Astrocyte (in vitro differentiated cells and primary cell): ENCODE results near the gene UAP1L1. TPM values are rescaled to one million over a fixed set of nuclear protein-coding genes. Genes with fewer than 3 reads are reported as not detected.
A peak's percentile ranks its signal among the peaks of the same experiment; 100 is the strongest.

Experiments used
- DNase-seq: peaks from one replicate; pipeline ENCODE4 v3.0.0-alpha.2; 2010; ENCODE audit warnings: low read depth
- FAIRE-seq: peaks from 2 replicates; lab custom pipeline; 2011; peaks lifted over from hg19 to GRCh38; lab: Jason Lieb, UNC
- H2AFZ ChIP-seq: 2 replicates; pipeline ENCODE4 v1.6.0; 2012; ENCODE audit warnings: low read depth, low read length, inconsistent platforms
- H3K27ac ChIP-seq: 2 replicates; pipeline ENCODE4 v1.5.1; 2011; ENCODE audit warnings: low read depth, low read length, inconsistent platforms
- H3K27me3 ChIP-seq: 2 replicates; pipeline ENCODE4 v1.6.0; 2011; ENCODE audit warnings: low read length, inconsistent platforms; ENCODE audit not compliant: insufficient read depth
- H3K36me3 ChIP-seq: 2 replicates; pipeline ENCODE4 v1.5.1; 2011; ENCODE audit warnings: low read length, inconsistent platforms; ENCODE audit not compliant: insufficient read depth
- H3K4me1 ChIP-seq: 2 replicates; pipeline ENCODE4 v1.5.1; 2011; ENCODE audit warnings: low read length, inconsistent platforms; ENCODE audit not compliant: insufficient read depth
- H3K4me2 ChIP-seq: 2 replicates; pipeline ENCODE4 v1.6.0; 2012; ENCODE audit warnings: low read length, inconsistent platforms
- H3K4me3 ChIP-seq: 2 replicates; pipeline ENCODE4 v1.5.1; 2011; ENCODE audit warnings: low read depth, mild to moderate bottlenecking, low read length, inconsistent platforms; ENCODE audit not compliant: insufficient read depth
- H3K79me2 ChIP-seq: 2 replicates; pipeline ENCODE4 v1.6.0; 2012; ENCODE audit warnings: mild to moderate bottlenecking, low read length, inconsistent platforms; ENCODE audit not compliant: insufficient read depth
- H3K9ac ChIP-seq: 2 replicates; pipeline ENCODE4 v1.6.0; 2012; ENCODE audit warnings: mild to moderate bottlenecking, low read length, inconsistent platforms
- H3K9me3 ChIP-seq: 2 replicates; pipeline ENCODE4 v1.5.1; 2012; ENCODE audit warnings: low read depth, mild to moderate bottlenecking, low read length, inconsistent platforms; ENCODE audit not compliant: insufficient read depth
- H4K20me1 ChIP-seq: 2 replicates; pipeline ENCODE4 v1.6.0; 2012; ENCODE audit warnings: low read length, inconsistent platforms; ENCODE audit not compliant: insufficient read depth
- H3K27ac Mint-ChIP-seq: one replicate; pipeline ENCODE4 v1.8.0; 2021; ENCODE audit warnings: mild to moderate bottlenecking, mixed read lengths; ENCODE audit not compliant: unreplicated experiment
- H3K27me3 Mint-ChIP-seq: one replicate; pipeline ENCODE4 v1.8.0; 2021; ENCODE audit warnings: low read depth, mixed read lengths; ENCODE audit not compliant: unreplicated experiment
- H3K36me3 Mint-ChIP-seq: one replicate; pipeline ENCODE4 v1.8.0; 2021; ENCODE audit warnings: low read depth, mixed read lengths; ENCODE audit not compliant: unreplicated experiment
- H3K4me1 Mint-ChIP-seq: one replicate; pipeline ENCODE4 v1.8.0; 2021; ENCODE audit warnings: low read depth, mixed read lengths; ENCODE audit not compliant: unreplicated experiment
- H3K4me3 Mint-ChIP-seq: one replicate; pipeline ENCODE4 v1.8.0; 2021; ENCODE audit warnings: mild to moderate bottlenecking, moderate library complexity, mixed read lengths; ENCODE audit not compliant: unreplicated experiment
- H3K9me3 Mint-ChIP-seq: one replicate; pipeline ENCODE4 v1.8.0; 2021; ENCODE audit warnings: mild to moderate bottlenecking, mixed read lengths; ENCODE audit not compliant: unreplicated experiment
- CTCF ChIP-seq: IDR thresholded peaks from 2 replicates; pipeline ENCODE4 v1.5.1; 2011; ENCODE audit warnings: low read depth, mild to moderate bottlenecking, inconsistent platforms, low read length, moderate library complexity; ENCODE audit not compliant: insufficient read depth
- EZH2 ChIP-seq: IDR thresholded peaks from 2 replicates; pipeline ENCODE4 v1.6.1; 2012; ENCODE audit warnings: mild to moderate bottlenecking, low read length, inconsistent platforms; ENCODE audit not compliant: insufficient read depth
- total RNA-seq: library from RNA; stranded (reverse); gene quantifications from 2 replicates; pipeline ENCODE4 v1.2.1, GENCODE V29; 2021

Gene UAP1L1
- total RNA-seq, 1 donor from 2014 or later: 4.0 TPM

GRCh38 chr9:137082925-137083290 lies 5.6 kb downstream of the UAP1L1 start:
- Mint-ChIP-seq H3K27me3 (peaks cover 12% of the 10 kb centered on the region), H3K4me3 (no peak overlapping the region), H3K36me3 (peaks cover 6% of the 10 kb centered on the region), H3K27ac (no peak overlapping the region), H3K9me3 (no peaks in the 10 kb centered on the region), H3K4me1 (peaks cover 20% of the 10 kb centered on the region)
- H3K27ac ChIP-seq: peak overlapping the region; percentile 78
- H3K4me3 ChIP-seq: no peak overlapping the region
- no peak for TF ChIP-seq EZH2
- no peak for TF ChIP-seq CTCF
- no peaks in the 10 kb centered on the region for H3K9me3 ChIP-seq
- H3K36me3 ChIP-seq: peaks cover 3% of the 10 kb centered on the region
- peak overlapping the region; percentile 58 for H3K9ac ChIP-seq
- peak overlapping the region; percentile 78 for H3K4me2 ChIP-seq
- H2AFZ ChIP-seq: peak overlapping the region; percentile 43
- peaks cover 20% of the 10 kb centered on the region for H3K79me2 ChIP-seq
- H3K4me1 ChIP-seq: peaks cover 49% of the 10 kb centered on the region
- no peaks in the 10 kb centered on the region for H3K27me3 ChIP-seq
- no peak for DNase-seq
- H4K20me1 ChIP-seq: peaks cover 22% of the 10 kb centered on the region
- no peak for FAIRE-seq

- peak overlapping the region; percentile 58 for H3K9ac ChIP-seq
- no peaks in the 10 kb centered on the region for H3K9me3 Mint-ChIP-seq
- no peak overlapping the region for H3K4me3 ChIP-seq
- no peak for TF ChIP-seq CTCF
- no peak for TF ChIP-seq EZH2
- peaks cover 43% of the 10 kb centered on the region for H3K4me1 ChIP-seq
- peak overlapping the region; percentile 78 for H3K4me2 ChIP-seq
- peak overlapping the region; percentile 92 for H3K27ac Mint-ChIP-seq
- H4K20me1 ChIP-seq: peaks cover 19% of the 10 kb centered on the region
- H2AFZ ChIP-seq: peak overlapping the region; percentile 70
- no peak for FAIRE-seq
- H3K79me2 ChIP-seq: peaks cover 16% of the 10 kb centered on the region
- no peaks in the 10 kb centered on the region for H3K27me3 ChIP-seq
- peak overlapping the region; percentile 69 for H3K4me3 Mint-ChIP-seq
- DNase-seq: peak; percentile 92
- H3K9me3 ChIP-seq: no peaks in the 10 kb centered on the region
- peaks cover 6% of the 10 kb centered on the region for H3K36me3 Mint-ChIP-seq
- H3K36me3 ChIP-seq: peaks cover 3% of the 10 kb centered on the region
- peak overlapping the region; percentile 84 for H3K27ac ChIP-seq
- peaks cover 10% of the 10 kb centered on the region for H3K27me3 Mint-ChIP-seq
- H3K4me1 Mint-ChIP-seq: peaks cover 26% of the 10 kb centered on the region
These were observed 6.2 kb downstream of the UAP1L1 start for GRCh38 chr9:137083394-137084004.

DNA sequence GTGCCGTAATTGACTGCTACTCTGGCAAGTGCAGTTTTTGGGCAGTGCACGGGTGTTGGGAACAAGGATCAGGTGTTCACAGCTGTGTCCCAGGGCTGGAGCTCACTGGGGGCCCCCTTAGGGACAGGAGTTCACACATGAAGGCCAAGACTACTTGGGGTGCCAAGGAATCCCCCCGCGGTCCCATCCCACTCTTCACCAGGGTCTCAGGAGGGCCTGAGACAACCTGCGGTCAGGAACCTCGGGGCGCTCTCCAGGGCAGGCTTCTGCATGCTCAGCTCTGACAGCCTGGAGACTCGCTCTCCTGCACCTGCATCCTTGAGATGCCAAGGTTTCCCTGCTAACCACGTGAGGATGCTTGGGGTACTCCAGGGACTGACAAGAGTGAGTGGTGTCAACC lies 7.2 kb downstream of the UAP1L1 start:
- H2AFZ ChIP-seq: no peak overlapping the region
- Mint-ChIP-seq H3K27ac (no peak overlapping the region), H3K27me3 (peaks cover 5% of the 10 kb centered on the region), H3K9me3 (no peaks in the 10 kb centered on the region), H3K4me1 (peaks cover 33% of the 10 kb centered on the region), H3K4me3 (no peak overlapping the region), H3K36me3 (peaks cover 11% of the 10 kb centered on the region)
- H3K4me3 ChIP-seq: no peak overlapping the region
- TF ChIP-seq EZH2 (no peak), CTCF (no peak)
- peaks cover 19% of the 10 kb centered on the region for H4K20me1 ChIP-seq
- peaks cover 6% of the 10 kb centered on the region for H3K36me3 ChIP-seq
- DNase-seq (no peak), FAIRE-seq (no peak)
- peaks cover 20% of the 10 kb centered on the region for H3K79me2 ChIP-seq
- H3K9me3 ChIP-seq: no peaks in the 10 kb centered on the region
- peaks cover 39% of the 10 kb centered on the region for H3K4me1 ChIP-seq
- H3K9ac ChIP-seq: no peak overlapping the region
- H3K27ac ChIP-seq: peak overlapping the region; percentile 84
- H3K4me2 ChIP-seq: no peak overlapping the region
- H3K27me3 ChIP-seq: no peaks in the 10 kb centered on the region
